SK-N-SH (cell line): Measurements from ENCODE around the gene DHX57. TPM values are rescaled to one million over a fixed set of nuclear protein-coding genes. Genes with fewer than 3 reads are reported as not detected.

Source experiments
- CTCF ChIA-PET: fragments of 300-600, 350-600 bp; formaldehyde crosslinking; extraction: SDS; loops from one replicate; lab custom pipeline; 2021; lab: Yijun Ruan, JAX
- POLR2A ChIA-PET: fragments of 350-600 bp; sonication (Branson Sonifier 250); formaldehyde crosslinking; extraction: SDS; loops from one replicate; lab custom pipeline; 2020; ENCODE audit warnings: antibody characterized with exemption, inconsistent platforms; lab: Yijun Ruan, JAX
- DNase-seq: peaks from one replicate; pipeline ENCODE4 v3.0.0; 2012
- H2AFZ ChIP-seq: fragments of 200-600 bp; sonication (generic); 2 replicates; pipeline ENCODE4 v1.8.1; 2016; ENCODE audit warnings: antibody characterized with exemption, mild to moderate bottlenecking, low read depth
- H3F3A ChIP-seq: fragments of 200-600 bp; sonication (generic); replicated peaks from 2 replicates; pipeline ENCODE3; 2016; ENCODE audit warnings: antibody characterized with exemption, mild to moderate bottlenecking; ENCODE audit not compliant: insufficient read depth
- H3K27ac ChIP-seq, 2 experiments: fragments of 200-500 bp in 1 of 2; fragments of 200-600 bp in 1 of 2; sonication (Bioruptor generic) in 1 of 2; sonication (generic), shearing (Covaris generic) in 1 of 2; 2 replicates each; pipeline versions ENCODE4 v1.5.1 to v1.6.1; 2014 to 2016; ENCODE audit warnings: low read depth in 2 of 2, inconsistent platforms in 1 of 2, low read length in 1 of 2, mild to moderate bottlenecking in 1 of 2, mixed read lengths in 1 of 2
- H3K27me3 ChIP-seq: fragments of 200-600 bp; sonication (generic), shearing (Covaris generic); 2 replicates; pipeline ENCODE4 v1.6.1; 2016; ENCODE audit warnings: mixed run types; ENCODE audit not compliant: insufficient read depth
- H3K36me3 ChIP-seq, 2 experiments: fragments of 200-500 bp in 1 of 2; fragments of 200-600 bp in 1 of 2; sonication (Bioruptor generic) in 1 of 2; sonication (generic) in 1 of 2; replicated peaks in 1 of 2; 2 replicates each; pipeline versions ENCODE3 to v1.5.1; 2014 to 2016; ENCODE audit warnings: low read length in 1 of 2, mild to moderate bottlenecking in 1 of 2; ENCODE audit not compliant: insufficient read depth in 2 of 2, control insufficient read depth in 1 of 2
- H3K4me1 ChIP-seq, 2 experiments: fragments of 200-500 bp in 1 of 2; fragments of 200-600 bp in 1 of 2; sonication (Bioruptor generic) in 1 of 2; sonication (generic), shearing (Covaris generic) in 1 of 2; 2 replicates each; pipeline versions ENCODE4 v1.5.1 to v1.6.1; 2014 to 2016; ENCODE audit warnings: low read depth in 1 of 2, low read length in 1 of 2, mixed run types in 1 of 2; ENCODE audit not compliant: insufficient read depth in 2 of 2, control insufficient read depth in 1 of 2
- H3K4me2 ChIP-seq: fragments of 200-600 bp; sonication (generic), shearing (Covaris generic); 2 replicates; pipeline ENCODE4 v1.6.1; 2017; ENCODE audit warnings: mixed run types
- H3K4me3 ChIP-seq, 2 experiments: fragments of 200-500 bp in 1 of 2; fragments of 200-600 bp in 1 of 2; sonication (Bioruptor generic) in 1 of 2; sonication (generic), shearing (Covaris generic) in 1 of 2; 2 replicates each; pipeline versions ENCODE4 v1.5.1 to v1.8.1; 2014 to 2016; ENCODE audit warnings: low read depth in 2 of 2, inconsistent platforms in 1 of 2, low read length in 1 of 2, mild to moderate bottlenecking in 1 of 2, mixed read lengths in 1 of 2, moderate library complexity in 1 of 2
- H3K79me2 ChIP-seq: fragments of 200-600 bp; sonication (generic); 2 replicates; pipeline ENCODE4 v1.8.1; 2017; ENCODE audit warnings: mild to moderate bottlenecking; ENCODE audit not compliant: insufficient read depth
- H3K9ac ChIP-seq: fragments of 200-600 bp; sonication (generic); 2 replicates; pipeline ENCODE4 v1.6.1; 2017; ENCODE audit warnings: mixed run types
- H3K9me2 ChIP-seq: fragments of 200-600 bp; sonication (generic); 2 replicates; pipeline ENCODE4 v1.6.1; 2017; ENCODE audit warnings: mixed run types
- H3K9me3 ChIP-seq: fragments of 200-600 bp; sonication (generic); 2 replicates; pipeline ENCODE4 v1.6.1; 2017; ENCODE audit warnings: mixed run types, mild to moderate bottlenecking, moderate library complexity
- H4K20me1 ChIP-seq: fragments of 200-600 bp; sonication (generic); 2 replicates; pipeline ENCODE4 v1.6.1; 2017; ENCODE audit warnings: mild to moderate bottlenecking, mixed run types; ENCODE audit not compliant: insufficient read depth
- FOSL2 ChIP-seq: IDR thresholded peaks from 2 replicates; pipeline ENCODE4 v1.4.0; 2012; ENCODE audit warnings: low read depth, mild to moderate bottlenecking, moderate library complexity, borderline replicate concordance
- MXI1 ChIP-seq: IDR thresholded peaks from 2 replicates; pipeline ENCODE4 v1.6.1; 2012; ENCODE audit warnings: mild to moderate bottlenecking, low read depth, low read length, improper control_type of control experiment
- POLR2AphosphoS5 ChIP-seq: IDR thresholded peaks from 2 replicates; pipeline ENCODE4 v1.6.1; 2012; ENCODE audit warnings: low read depth, low read length
- RFX5 ChIP-seq: IDR thresholded peaks from 2 replicates; pipeline ENCODE4 v1.6.1; 2012; ENCODE audit warnings: mild to moderate bottlenecking, improper control_type of control experiment, low read length
- SIN3A ChIP-seq: IDR thresholded peaks from 2 replicates; pipeline ENCODE4 v1.6.1; 2012; ENCODE audit warnings: low read depth, mild to moderate bottlenecking, low read length, moderate library complexity, borderline replicate concordance
- TAF1 ChIP-seq: IDR thresholded peaks from 2 replicates; pipeline ENCODE4 v1.6.1; 2012; ENCODE audit warnings: low read depth, mild to moderate bottlenecking, low read length, moderate library complexity, borderline replicate concordance
- YY1 ChIP-seq: IDR thresholded peaks from 2 replicates; pipeline ENCODE4 v1.4.0; 2012; ENCODE audit warnings: low read depth, mild to moderate bottlenecking
- WGBS: methylation state at CpG from one replicate; pipeline ENCODE4 v1.1.6; 2017; ENCODE audit warnings: low lambda C conversion rate; 5-methylcytosine and 5-hydroxymethylcytosine counted together
- polyA plus RNA-seq, 3 experiments: library from polyadenylated mRNA; depleted of rRNA; stranded (reverse); fragments of >200 nt; gene quantifications; 2 replicates each; pipeline ENCODE4 v1.2.3, GENCODE V29; 2012

DHX57 gene
- polyA plus RNA-seq, 1 of the 3 experiments (the other 2 are of a cell fraction) = 12.3 TPM

DNA sequence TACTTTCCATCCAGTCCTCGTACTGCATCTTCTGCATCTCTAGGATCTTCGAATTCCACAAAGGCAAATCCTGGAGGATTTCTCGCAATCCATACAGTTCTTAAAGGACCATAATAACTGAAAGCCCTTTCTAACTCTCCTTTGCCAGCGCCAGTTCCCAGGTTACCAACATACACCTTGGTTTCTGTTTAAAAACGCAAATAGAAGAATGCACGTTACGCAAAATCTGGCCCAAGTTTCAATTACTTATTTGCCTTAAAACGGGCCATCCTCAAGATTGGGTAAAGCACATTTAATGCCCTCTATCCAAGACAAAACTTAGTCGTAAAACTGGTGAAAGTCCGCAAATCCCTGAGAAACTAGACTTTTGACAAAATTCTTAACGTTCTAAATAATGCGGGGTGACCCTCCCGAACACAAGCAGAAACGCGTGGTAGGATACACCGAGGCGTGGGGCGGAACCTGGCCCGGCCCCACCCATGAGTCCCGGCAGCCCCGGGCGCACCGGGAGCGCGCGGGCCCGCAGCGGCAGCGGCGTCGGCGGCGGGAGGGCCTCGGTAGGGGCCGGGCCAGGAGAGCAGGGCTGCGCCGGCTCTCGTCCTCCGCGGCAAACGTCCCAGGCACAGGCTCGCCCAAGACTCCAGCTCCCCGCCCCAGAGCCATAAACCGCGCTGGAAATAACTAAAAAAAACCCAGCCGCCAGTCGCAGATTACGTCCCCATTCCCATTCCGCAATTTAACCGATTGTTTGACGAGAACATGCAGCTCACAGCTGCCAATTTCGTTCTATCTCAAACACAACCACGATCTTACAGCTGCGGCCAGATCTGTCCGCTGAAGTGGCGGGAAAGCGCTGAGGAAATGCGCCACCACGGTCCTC is 125.5 kb downstream of the DHX57 start:
- peak overlapping the region; percentile 92 to 94 for H3K4me3 ChIP-seq
- no peaks in the 10 kb centered on the region for H3K9me3 ChIP-seq
- peak overlapping the region; percentile 97 for H3K9ac ChIP-seq
- 0 out of 2 replicates have a peak overlapping the region, but pooled peaks have one; percentile 3 for H2AFZ ChIP-seq
- H3K27ac ChIP-seq = peak overlapping the region; percentile 92 to 100
- H3K27me3 ChIP-seq = no peaks in the 10 kb centered on the region
- H3F3A ChIP-seq = peaks cover 39% of the 10 kb centered on the region
- DNase-seq = peak; percentile 79
- ChIA-PET CTCF (interaction anchor here (1.1 to 4.5 kb wide), 6 partner anchors 9 to 374 kb away, joined by 3 to 24 read pairs (median 5); partner anchors contain the start of gene ATL2), POLR2A (interaction anchor here (0.7 to 2.3 kb wide), 21 partner anchors 8 to 373 kb away, joined by 4 to 65 read pairs (median 8); partner anchors contain the start of genes ATL2, GEMIN6 and HNRNPLL)
- WGBS = under 1% methylated on average over 39 of the region's 59 CpGs
- peaks cover 59% of the 10 kb centered on the region for H3K79me2 ChIP-seq
- peaks cover 45 to 46% of the 10 kb centered on the region in 2 experiments for H3K4me1 ChIP-seq
- no peaks in the 10 kb centered on the region for H3K9me2 ChIP-seq
- peaks cover 53% of the 10 kb centered on the region for H4K20me1 ChIP-seq
- H3K36me3 ChIP-seq = peaks cover 48 to 49% of the 10 kb centered on the region in 2 experiments
- peak overlapping the region; percentile 91 for H3K4me2 ChIP-seq
- TF ChIP-seq FOSL2 = no peak
- TF ChIP-seq SIN3A = peak; percentile 16; the same call in 1 of the 2 replicates
- no peak for TF ChIP-seq TAF1
- TF ChIP-seq RFX5 = no peak
- TF ChIP-seq YY1 = no peak
- TF ChIP-seq MXI1 = peak; percentile 95
- TF ChIP-seq, all 33 proteins: peak for 2

DNA sequence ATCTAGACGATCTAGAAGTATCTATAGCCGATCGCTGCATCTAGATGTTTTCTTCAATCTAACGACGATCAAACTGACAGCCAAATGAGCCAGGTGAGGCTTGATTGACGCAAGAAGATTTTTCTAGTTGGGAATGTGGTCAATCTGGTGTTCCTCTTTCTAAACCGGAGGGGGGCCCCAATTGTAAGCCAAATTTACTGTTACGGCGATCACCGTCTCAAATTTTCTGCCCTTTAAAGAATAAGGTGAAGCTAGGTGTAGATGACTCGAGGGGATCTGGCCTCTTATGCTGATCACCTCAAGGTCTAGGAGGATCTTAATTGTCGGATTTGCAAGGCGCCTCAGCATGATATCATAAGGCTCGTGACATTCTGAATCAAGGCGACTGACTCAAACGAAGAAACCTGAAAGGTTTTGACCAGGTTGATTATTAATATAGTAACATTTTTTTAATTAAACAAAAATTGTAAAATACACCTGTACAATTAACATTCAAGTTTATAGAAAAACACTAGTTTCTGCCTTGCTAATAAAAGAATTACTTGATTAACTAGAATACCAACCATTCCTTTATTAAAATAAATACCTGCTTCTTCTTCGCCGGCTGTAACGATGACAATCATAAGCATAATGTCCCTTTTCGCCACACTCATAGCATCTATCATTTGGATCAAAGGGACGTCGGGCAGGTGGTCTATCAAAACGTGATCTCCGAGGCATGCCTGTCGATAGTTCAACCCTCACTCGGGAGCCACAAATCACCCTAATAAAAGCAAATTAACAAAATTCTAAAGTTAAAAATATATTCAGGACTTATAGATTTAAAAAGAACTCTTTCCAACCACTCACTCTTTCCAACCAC is 126.6 kb downstream of the DHX57 start:
- WGBS = 36% methylated on average over 26 of the region's 26 CpGs
- Histone ChIP-seq H3K36me3 (peaks cover 59 to 60% of the 10 kb centered on the region in 2 experiments), H3K27me3 (no peaks in the 10 kb centered on the region), H3K9me2 (no peaks in the 10 kb centered on the region), H3K4me1 (peaks cover 45 to 57% of the 10 kb centered on the region in 2 experiments), H3K4me2 (peak overlapping the region; percentile 91), H3K9ac (peak overlapping the region; percentile 97), H3K4me3 (peak overlapping the region; percentile 92 to 94), H3K27ac (peak overlapping the region; percentile 92 to 100; a peak in 3 of 4 replicates), H3K9me3 (no peaks in the 10 kb centered on the region), H3F3A (peaks cover 50% of the 10 kb centered on the region), H4K20me1 (peaks cover 64% of the 10 kb centered on the region), H3K79me2 (peaks cover 69% of the 10 kb centered on the region), H2AFZ (no peak overlapping the region)
- POLR2A ChIA-PET = interaction anchor here (2.1 kb wide), 1 partner anchor 11 kb away, joined by 4 read pairs; no protein-coding TSS in a partner anchor
- CTCF ChIA-PET = interaction anchor here (0.6 to 4.5 kb wide), 9 partner anchors 8 to 373 kb away, joined by 3 to 24 read pairs (median 4); no protein-coding TSS in a partner anchor
- no peak for TF ChIP-seq YY1
- TF ChIP-seq POLR2AphosphoS5 = peak; percentile 11; the same call in 1 of the 2 replicates
- no peak for DNase-seq
